Dendritic cell treated with granulocyte-macrophage colony-stimulating factor and Interleukin-4, amounts not matched to agents 40 ng/mL and 50 ng/mL, for 4 days (primary cell): Measurements from ENCODE around the gene UGT2A1.
"Not testable (repeated sequence)": the region's sequence is repeated elsewhere in the genome, so short reads cannot be mapped to it uniquely, and the experiment has no call there.

Experiments
- H3K27ac Mint-ChIP-seq: one replicate; pipeline ENCODE4 v1.8.0; 2022; ENCODE audit warnings: mild to moderate bottlenecking, mixed read lengths
- H3K27me3 Mint-ChIP-seq: one replicate; pipeline ENCODE4 v1.8.0; 2022; ENCODE audit warnings: mild to moderate bottlenecking, mixed read lengths
- H3K36me3 Mint-ChIP-seq: one replicate; pipeline ENCODE4 v1.8.0; 2022; ENCODE audit warnings: low read depth, mixed read lengths
- H3K4me1 Mint-ChIP-seq: one replicate; pipeline ENCODE4 v1.8.0; 2022; ENCODE audit warnings: low read depth, mixed read lengths
- H3K4me3 Mint-ChIP-seq: one replicate; pipeline ENCODE4 v1.8.0; 2022; ENCODE audit warnings: mild to moderate bottlenecking, moderate library complexity, mixed read lengths
- H3K9me3 Mint-ChIP-seq: one replicate; pipeline ENCODE4 v1.8.0; 2022; ENCODE audit warnings: mixed read lengths
- intact Hi-C: fragments of 100-400 bp; cut with micrococcal nuclease; formaldehyde crosslinking; loops from one replicate; pipeline ENCODE4 v1.15.0; 2022

Gene UGT2A1

GRCh38 chr4:69653147-69653546 lies at the start of gene UGT2A1:
UGT2A1 (minus strand) TSS chr4:69653247; CDS start chr4:69647644, 5,603 bp downstream.
- Mint-ChIP-seq H3K4me1 (no peaks in the 10 kb centered on the region), H3K36me3 (no peaks in the 10 kb centered on the region), H3K4me3 (no peak within 1 kb of the TSS), H3K9me3 (no peaks in the 10 kb centered on the region), H3K27ac (no peak within 1 kb of the TSS), H3K27me3 (no peaks in the 10 kb centered on the region)
- intact Hi-C loops, result no loop called here

GRCh38 chr4:69702201-69702600 lies 49.2 kb upstream of the UGT2A1 start:
- Mint-ChIP-seq H3K27me3 (no peaks in the 10 kb centered on the region), H3K27ac (no peak overlapping the region), H3K9me3 (peaks cover 19% of the 10 kb centered on the region), H3K36me3 (no peaks in the 10 kb centered on the region), H3K4me1 (no peaks in the 10 kb centered on the region), H3K4me3 (no peak overlapping the region)
- intact Hi-C loops, result no loop called here

DNA sequence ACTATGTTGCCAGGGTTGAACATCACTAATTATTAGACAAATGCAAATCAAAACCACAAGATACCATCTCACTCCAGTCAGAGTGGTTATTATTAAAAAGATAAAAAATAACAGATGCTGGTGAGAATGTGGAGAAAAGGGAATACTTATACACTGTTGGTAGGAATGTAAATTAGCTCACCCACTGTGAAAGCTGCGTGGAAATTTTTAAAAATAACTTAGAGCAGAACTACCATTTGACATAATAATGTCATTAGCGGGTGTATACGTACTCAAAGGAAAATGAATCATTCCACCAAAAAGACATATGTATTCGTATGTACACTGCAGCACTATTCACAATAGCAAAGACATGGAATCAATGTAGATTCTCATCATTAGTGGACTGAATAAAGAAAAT lies 48.6 kb upstream of the UGT2A1 start:
- intact Hi-C loops, result no loop called here
- no peaks in the 10 kb centered on the region for H3K36me3 Mint-ChIP-seq
- peaks cover 24% of the 10 kb centered on the region for H3K9me3 Mint-ChIP-seq
- no peak overlapping the region for H3K4me3 Mint-ChIP-seq
- no peaks in the 10 kb centered on the region for H3K4me1 Mint-ChIP-seq
- no peak overlapping the region for H3K27ac Mint-ChIP-seq
- H3K27me3 Mint-ChIP-seq, result no peaks in the 10 kb centered on the region

- no peak overlapping the region for H3K27ac Mint-ChIP-seq
- peaks cover 27% of the 10 kb centered on the region for H3K9me3 Mint-ChIP-seq
- no peaks in the 10 kb centered on the region for H3K27me3 Mint-ChIP-seq
- no peaks in the 10 kb centered on the region for H3K36me3 Mint-ChIP-seq
- H3K4me1 Mint-ChIP-seq, result no peaks in the 10 kb centered on the region
- intact Hi-C loops, result no loop called here
- H3K4me3 Mint-ChIP-seq, result no peak overlapping the region
Measured at GRCh38 chr4:69697536-69698242, 44.6 kb upstream of the UGT2A1 start.

GRCh38 chr4:69689599-69689998 lies 36.6 kb upstream of the UGT2A1 start:
- intact Hi-C loops, result loop anchor here (1.0 to 2.0 kb wide), 3 partner anchors 133 to 494 kb away; no protein-coding TSS in a partner anchor
- peaks cover 4% of the 10 kb centered on the region for H3K27me3 Mint-ChIP-seq
- H3K27ac Mint-ChIP-seq, result no peak overlapping the region
- no peaks in the 10 kb centered on the region for H3K9me3 Mint-ChIP-seq
- no peaks in the 10 kb centered on the region for H3K36me3 Mint-ChIP-seq
- H3K4me1 Mint-ChIP-seq, result no peaks in the 10 kb centered on the region
- H3K4me3 Mint-ChIP-seq, result no peak overlapping the region

DNA sequence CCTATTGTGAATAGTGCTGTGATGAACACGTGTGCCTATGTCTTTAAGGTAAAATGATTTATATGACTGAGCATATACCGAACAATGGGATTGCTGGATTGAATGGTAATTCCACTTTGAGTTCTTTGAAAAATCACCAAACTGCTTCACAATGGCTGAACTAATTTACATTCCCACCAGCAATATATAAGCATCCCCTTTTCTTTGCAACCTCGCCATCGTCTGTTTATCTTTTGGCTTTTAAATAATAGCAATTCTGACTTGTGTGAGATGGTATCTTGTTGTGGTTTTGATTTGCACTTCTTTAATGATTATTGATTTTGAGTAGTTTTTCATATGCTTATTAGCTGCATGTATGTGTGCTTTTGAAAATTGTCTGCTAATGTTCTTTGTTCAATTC lies 31.8 kb upstream of the UGT2A1 start:
- Mint-ChIP-seq H3K4me1 (no peaks in the 10 kb centered on the region), H3K27ac (no peak overlapping the region), H3K27me3 (peaks cover 4% of the 10 kb centered on the region), H3K9me3 (no peaks in the 10 kb centered on the region), H3K4me3 (no peak overlapping the region), H3K36me3 (no peaks in the 10 kb centered on the region)
- intact Hi-C loops, result no loop called here

- H3K36me3 Mint-ChIP-seq, result no peaks in the 10 kb centered on the region
- H3K4me3 Mint-ChIP-seq, result no peak overlapping the region
- intact Hi-C loops, result no loop called here
- no peaks in the 10 kb centered on the region for H3K9me3 Mint-ChIP-seq
- H3K4me1 Mint-ChIP-seq, result no peaks in the 10 kb centered on the region
- no peaks in the 10 kb centered on the region for H3K27me3 Mint-ChIP-seq
- no peak overlapping the region for H3K27ac Mint-ChIP-seq
Measured at GRCh38 chr4:69668680-69669079, 15.6 kb upstream of the UGT2A1 start.

DNA sequence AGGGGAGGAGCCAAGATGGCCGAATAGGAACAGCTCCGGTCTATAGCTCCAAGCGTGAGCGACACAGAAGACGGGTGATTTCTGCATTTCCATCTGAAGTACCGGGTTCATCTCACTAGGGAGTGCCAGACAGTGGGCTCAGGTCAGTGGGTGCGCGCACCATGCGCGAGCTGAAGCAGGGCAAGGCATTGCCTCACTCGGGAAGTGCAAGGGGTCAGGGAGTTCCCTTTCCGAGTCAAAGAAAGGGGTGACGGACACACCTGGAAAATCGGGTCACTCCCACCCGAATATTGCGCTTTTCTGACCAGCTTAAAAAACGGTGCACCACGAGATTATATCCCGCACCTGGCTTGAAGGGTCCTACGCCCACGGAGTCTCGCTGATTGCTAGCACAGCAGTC lies 11.0 kb upstream of the UGT2A1 start:
- intact Hi-C loops, H3K4me1 Mint-ChIP-seq, H3K27me3 Mint-ChIP-seq, H3K4me3 Mint-ChIP-seq, H3K27ac Mint-ChIP-seq, H3K36me3 Mint-ChIP-seq, H3K9me3 Mint-ChIP-seq: not testable (repeated sequence)

DNA sequence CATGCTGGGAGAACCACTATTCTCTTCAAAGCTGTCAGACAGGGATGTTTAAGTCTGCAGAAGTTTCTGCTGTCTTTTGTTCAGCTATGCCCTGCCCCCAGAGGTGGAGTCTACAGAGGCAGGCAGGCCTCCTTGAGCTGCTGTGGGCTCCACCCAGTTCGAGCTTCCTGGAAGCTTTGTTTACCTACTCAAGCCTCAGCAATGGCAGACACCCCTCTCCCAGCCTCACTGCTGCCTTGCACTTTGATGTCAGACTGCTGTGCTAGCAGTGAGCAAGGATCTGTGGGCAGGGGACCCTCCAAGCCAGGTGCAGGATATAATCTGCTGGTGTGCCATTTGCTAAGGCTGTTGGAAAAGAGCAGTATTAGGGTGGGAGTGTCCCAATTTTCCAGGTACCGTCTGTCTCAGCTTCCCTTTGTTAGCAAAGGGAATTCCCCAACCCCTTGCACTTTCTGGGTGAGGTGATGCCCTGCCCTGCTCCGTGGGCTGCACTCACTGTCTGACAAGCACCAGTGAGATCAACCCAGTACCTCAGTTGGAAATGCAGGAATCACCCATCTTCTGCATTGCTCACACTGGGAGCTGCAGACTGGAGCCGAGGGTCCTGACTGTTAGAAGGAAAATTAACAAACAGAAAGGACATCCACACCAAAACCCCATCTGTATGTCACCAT lies 8.2 kb upstream of the UGT2A1 start:
- H3K27me3 Mint-ChIP-seq, H3K27ac Mint-ChIP-seq, H3K9me3 Mint-ChIP-seq, H3K4me3 Mint-ChIP-seq, H3K4me1 Mint-ChIP-seq, intact Hi-C loops, H3K36me3 Mint-ChIP-seq: not testable (repeated sequence)

DNA sequence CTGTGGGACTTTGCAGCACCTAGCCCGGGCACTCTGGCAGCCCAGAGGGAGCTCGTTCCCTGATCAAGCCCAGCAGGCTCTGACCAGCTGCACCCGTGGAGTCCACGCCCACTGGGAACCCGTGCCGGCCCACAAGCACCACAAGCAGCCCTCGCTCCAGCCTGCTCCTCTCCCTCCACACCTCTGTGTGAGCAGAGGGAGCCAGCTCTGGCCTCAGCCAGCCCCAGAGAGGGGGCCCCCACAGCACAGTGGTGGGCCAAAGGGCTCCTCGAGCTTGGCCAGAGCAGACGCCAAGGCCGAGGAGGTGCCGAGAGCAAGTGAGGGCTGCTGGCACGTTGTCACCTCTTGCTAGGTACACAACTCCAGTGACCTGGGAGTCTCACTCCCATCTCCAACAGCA lies 5.1 kb upstream of the UGT2A1 start:
- intact Hi-C loops, result no loop called here
- H3K9me3 Mint-ChIP-seq, result peaks cover 9% of the 10 kb centered on the region
- H3K4me1 Mint-ChIP-seq, result no peaks in the 10 kb centered on the region
- no peak overlapping the region for H3K27ac Mint-ChIP-seq
- no peaks in the 10 kb centered on the region for H3K36me3 Mint-ChIP-seq
- H3K4me3 Mint-ChIP-seq, result no peak overlapping the region
- H3K27me3 Mint-ChIP-seq, result no peaks in the 10 kb centered on the region

DNA sequence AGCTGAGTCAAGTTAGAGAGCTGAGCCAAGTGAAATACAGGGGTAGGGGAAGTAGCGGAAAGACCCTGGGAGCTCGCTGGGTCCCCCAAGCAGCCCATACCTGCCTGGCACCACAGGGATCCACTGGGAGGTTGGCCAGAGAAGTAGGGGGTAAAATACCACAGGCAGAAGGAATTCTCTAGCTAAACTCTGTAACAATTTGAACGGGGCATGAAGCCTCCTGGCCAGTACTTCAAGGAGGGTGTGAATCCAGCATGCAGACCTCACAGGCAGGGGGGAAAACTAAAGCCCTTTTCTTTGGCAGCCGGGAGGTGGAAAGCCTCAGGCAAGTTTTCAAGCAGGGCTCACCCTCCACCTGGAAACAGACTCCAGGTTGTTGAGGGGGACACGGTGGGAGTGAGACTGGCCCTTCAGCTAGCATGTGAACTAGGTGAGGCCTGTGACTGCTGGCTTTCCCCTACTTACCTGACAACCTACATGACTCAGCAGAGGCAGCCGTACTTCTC lies 3.7 kb upstream of the UGT2A1 start:
- Mint-ChIP-seq H3K9me3 (peaks cover 2% of the 10 kb centered on the region), H3K4me1 (no peaks in the 10 kb centered on the region), H3K27me3 (no peaks in the 10 kb centered on the region), H3K36me3 (no peaks in the 10 kb centered on the region), H3K27ac (no peak overlapping the region), H3K4me3 (no peak overlapping the region)
- intact Hi-C loops, result no loop called here

GRCh38 chr4:69650872-69651271 lies 2.2 kb downstream of the UGT2A1 start:
- Mint-ChIP-seq H3K27me3 (no peaks in the 10 kb centered on the region), H3K4me1 (no peaks in the 10 kb centered on the region), H3K4me3 (no peak overlapping the region), H3K9me3 (no peaks in the 10 kb centered on the region), H3K36me3 (no peaks in the 10 kb centered on the region), H3K27ac (no peak overlapping the region)
- intact Hi-C loops, result no loop called here

- Mint-ChIP-seq H3K4me1 (no peaks in the 10 kb centered on the region), H3K36me3 (no peaks in the 10 kb centered on the region), H3K27me3 (no peaks in the 10 kb centered on the region), H3K27ac (no peak overlapping the region), H3K9me3 (no peaks in the 10 kb centered on the region), H3K4me3 (no peak overlapping the region)
- intact Hi-C loops, result no loop called here
Measured at GRCh38 chr4:69649629-69650028, 3.4 kb downstream of the UGT2A1 start.

GRCh38 chr4:69649207-69649606 lies 3.8 kb downstream of the UGT2A1 start:
- intact Hi-C loops, result no loop called here

DNA sequence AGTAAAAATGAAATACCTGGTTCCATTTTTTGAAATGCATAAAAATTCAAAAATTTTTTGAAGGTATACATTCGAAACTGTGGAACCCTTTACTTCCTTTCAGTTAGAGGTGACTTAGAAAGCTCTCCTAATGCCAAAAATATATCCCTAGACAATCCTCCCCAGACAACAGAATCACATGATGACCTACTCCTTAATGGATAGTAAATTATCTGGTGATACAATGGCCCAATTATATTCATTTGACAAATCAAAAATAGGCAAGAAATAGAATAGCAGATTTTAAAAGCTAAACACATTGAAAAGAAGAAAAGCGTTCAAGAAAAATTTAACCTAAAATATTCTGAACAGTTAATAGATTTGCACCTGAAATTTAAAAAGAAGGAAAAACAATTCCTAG lies 10.1 kb downstream of the UGT2A1 start:
- H3K27me3 Mint-ChIP-seq, result no peaks in the 10 kb centered on the region
- no peak overlapping the region for H3K4me3 Mint-ChIP-seq
- intact Hi-C loops, result no loop called here
- H3K27ac Mint-ChIP-seq, result no peak overlapping the region
- peaks cover 2% of the 10 kb centered on the region for H3K9me3 Mint-ChIP-seq
- H3K36me3 Mint-ChIP-seq, result no peaks in the 10 kb centered on the region
- H3K4me1 Mint-ChIP-seq, result no peaks in the 10 kb centered on the region

More at GRCh38 chr4:69649207-69649606, 3.8 kb downstream of the UGT2A1 start:
- no peaks in the 10 kb centered on the region for H3K27me3 Mint-ChIP-seq
- no peaks in the 10 kb centered on the region for H3K9me3 Mint-ChIP-seq
- H3K27ac Mint-ChIP-seq, result no peak overlapping the region
- no peaks in the 10 kb centered on the region for H3K4me1 Mint-ChIP-seq
- no peaks in the 10 kb centered on the region for H3K36me3 Mint-ChIP-seq
- no peak overlapping the region for H3K4me3 Mint-ChIP-seq
